Measurements from ENCODE around the gene ATF7.

- TF ChIP-seq POLR2A (IDR thresholded peaks at IDR 0.05; ENCODE audit: low read length) (no peak), GATA1 (IDR thresholded peaks at IDR 0.05; ENCODE audit: low read depth, low read length) (no peak)
These were observed 107.8 kb downstream of the ATF7 start for GRCh38 chr12:53518381-53518780.

Data from erythroblast (primary cell).